GM12878 (cell line): Measurements from ENCODE around the gene CDKN1B. TPM values are rescaled to one million over a fixed set of nuclear protein-coding genes. Genes with fewer than 3 reads are reported as not detected.
A peak's percentile ranks its signal among the peaks of the same experiment; 100 is the strongest.

ENCODE experiments used
- ATAC-seq: fragments of 200-7000 bp; cut with Tn5 transposase; 3 replicates; pipeline ENCODE4 v1.9.1; 2020; ENCODE audit warnings: mild to moderate bottlenecking, moderate library complexity
- BruUV-seq: library from RNA; stranded (reverse); fragments of 400-500 nt; replicated peaks from 2 replicates; lab custom pipeline; 2021; lab: Mats Ljungman, UMichigan
- CTCF ChIA-PET: fragments of 300-600 bp; sonication (Branson Sonifier 250); formaldehyde crosslinking; extraction: SDS; loops from one replicate; lab custom pipeline; 2021; ENCODE audit warnings: inconsistent platforms; lab: Yijun Ruan, JAX
- POLR2A ChIA-PET: fragments of 350-600 bp; formaldehyde crosslinking; extraction: SDS; loops from one replicate; lab custom pipeline; 2021; ENCODE audit warnings: inconsistent platforms; lab: Charles Lee
- RAD21 ChIA-PET: fragments of 300-600 bp; sonication (Branson Sonifier 250); formaldehyde crosslinking; loops from one replicate; lab custom pipeline; 2023; ENCODE audit warnings: antibody characterized with exemption; ENCODE audit not compliant: unreplicated experiment; lab: Charles Lee
- SMC1A ChIA-PET: fragments of 300-600 bp; sonication (Branson Sonifier 250); formaldehyde crosslinking; loops from one replicate; lab custom pipeline; 2023; ENCODE audit not compliant: unreplicated experiment, uncharacterized antibody; lab: Charles Lee
- DNase-seq: peaks from one replicate; pipeline ENCODE4 v3.0.0-alpha.2; 2011; ENCODE audit warnings: low read depth, low spot score
- FAIRE-seq: peaks from 3 replicates; lab custom pipeline; 2011; peaks lifted over from hg19 to GRCh38; lab: Jason Lieb, UNC
- H2AFZ ChIP-seq: 2 replicates; pipeline ENCODE4 v1.6.0; 2011; ENCODE audit warnings: low read depth, low read length, control low read depth; ENCODE audit not compliant: control insufficient read depth
- H3K27ac ChIP-seq: 2 replicates; pipeline ENCODE4 v1.5.1; 2011; ENCODE audit warnings: control low read depth; ENCODE audit not compliant: control insufficient read depth, insufficient read depth
- H3K27me3 ChIP-seq, 2 experiments: replicated peaks in 1 of 2; 2 replicates each; pipeline versions ENCODE4 v1.6.0 to v1.6.1; 2011; ENCODE audit warnings: low read length in 1 of 2; ENCODE audit not compliant: control insufficient read depth in 2 of 2, insufficient read depth in 2 of 2
- H3K36me3 ChIP-seq, 2 experiments: 2 replicates each; pipeline ENCODE4 v1.5.1; 2011; ENCODE audit warnings: low read length in 1 of 2; ENCODE audit not compliant: control insufficient read depth in 2 of 2, insufficient read depth in 2 of 2
- H3K4me1 ChIP-seq: 2 replicates; pipeline ENCODE4 v1.6.1; 2011; ENCODE audit warnings: mild to moderate bottlenecking, low read length, moderate library complexity, mixed read lengths; ENCODE audit not compliant: control insufficient read depth, insufficient read depth
- H3K4me2 ChIP-seq: 2 replicates; pipeline ENCODE4 v1.6.0; 2011; ENCODE audit warnings: control low read depth; ENCODE audit not compliant: control insufficient read depth, insufficient read depth
- H3K4me3 ChIP-seq: fragments of 200-600 bp; sonication (generic); 2 replicates; pipeline ENCODE4 v1.5.1; 2016
- H3K79me2 ChIP-seq: 2 replicates; pipeline ENCODE4 v1.6.0; 2011; ENCODE audit warnings: low read length; ENCODE audit not compliant: control insufficient read depth, insufficient read depth
- H3K9ac ChIP-seq: 2 replicates; pipeline ENCODE4 v1.8.0; 2011; ENCODE audit warnings: low read length, control low read depth, mixed read lengths; ENCODE audit not compliant: control insufficient read depth, insufficient read depth
- H3K9me3 ChIP-seq: replicated peaks from 3 replicates; pipeline ENCODE4 v1.5.1; 2011; ENCODE audit warnings: mild to moderate bottlenecking, low read length; ENCODE audit not compliant: control insufficient read depth, insufficient read depth
- H4K20me1 ChIP-seq: 2 replicates; pipeline ENCODE4 v1.6.0; 2011; ENCODE audit not compliant: control insufficient read depth, insufficient read depth
- BACH1 ChIP-seq: fragments of 450-650 bp; IDR thresholded peaks from 2 replicates; pipeline ENCODE4 v1.6.1; 2017; ENCODE audit warnings: mild to moderate bottlenecking, borderline replicate concordance
- NFYA ChIP-seq: IDR thresholded peaks from 2 replicates; pipeline ENCODE4 v1.6.1; 2011; ENCODE audit warnings: low read depth, mild to moderate bottlenecking, low read length, improper control_type of control experiment, borderline replicate concordance
- POLR2A ChIP-seq: IDR thresholded peaks from 2 replicates; pipeline ENCODE4 v1.6.1; 2011; ENCODE audit warnings: low read depth, mild to moderate bottlenecking, low read length
- POU2F2 ChIP-seq: IDR thresholded peaks from 3 replicates; pipeline ENCODE4 v1.6.1; 2011; ENCODE audit warnings: low read depth, mild to moderate bottlenecking, low read length, borderline replicate concordance
- SPI1 ChIP-seq: IDR thresholded peaks from 2 replicates; pipeline ENCODE4 v1.6.1; 2011; ENCODE audit warnings: low read depth, mild to moderate bottlenecking, low read length, moderate library complexity, borderline replicate concordance; ENCODE audit not compliant: insufficient read depth
- WRNIP1 ChIP-seq: IDR thresholded peaks from 2 replicates; pipeline ENCODE4 v1.6.1; 2011; ENCODE audit warnings: low read depth, low read length, improper control_type of control experiment, borderline replicate concordance
- YY1 ChIP-seq: IDR thresholded peaks from 2 replicates; pipeline ENCODE4 v1.6.1; 2011; ENCODE audit warnings: low read depth, mild to moderate bottlenecking, low read length
- ZBED1 ChIP-seq: IDR thresholded peaks from 2 replicates; pipeline ENCODE4 v1.6.1; 2016; ENCODE audit warnings: borderline replicate concordance
- whole genome bisulfite sequencing: methylation state at CpG from one replicate; pipeline ENCODE4 v1.1.6; 2016; ENCODE audit warnings: low lambda C conversion rate; ENCODE audit not compliant: insufficient replicate concordance, insufficient coverage; ENCODE audit errors: missing lambda C conversion rate; 5-methylcytosine and 5-hydroxymethylcytosine counted together
- in situ Hi-C: fragments of 300-500 bp; cut with MboI; formaldehyde crosslinking; loops from 9 replicates; pipeline ENCODE4 v1.14.3; 2018; ENCODE audit warnings: mixed read lengths
- intact Hi-C: fragments of 100-400 bp; cut with micrococcal nuclease; formaldehyde crosslinking; loops from one replicate; pipeline ENCODE4 v1.14.2; 2022; ENCODE audit not compliant: unreplicated experiment
- polyA plus RNA-seq, 11 experiments: library from polyadenylated mRNA; depleted of rRNA in 4 of 11; unstranded in 6 of 11; stranded (reverse) in 5 of 11; fragments of >200 nt; fragmentation: Nextera tagmentation in 4 of 11; fragmentation: Illumina TruSeq in 1 of 11; extraction: Ambion mirVana in 4 of 11; extraction: Trizol in 1 of 11; gene quantifications; 1 replicate in 1 of 11; 2 replicates in 10 of 11; pipeline versions ENCODE4 v1.2.1 to v1.2.3, GENCODE V29; 2011 to 2016; ENCODE audit warnings: inconsistent platforms in 2 of 11, missing spikeins in 2 of 11, low read depth in 1 of 11
- total RNA-seq, 4 experiments: library from RNA; depleted of rRNA in 3 of 4; stranded (reverse); fragments of >200 nt in 3 of 4; fragmentation: Illumina TruSeq in 1 of 4; extraction: Trizol in 1 of 4; gene quantifications; 2 replicates each; pipeline versions ENCODE4 v1.2.1 to v1.2.3, GENCODE V29; 2013 to 2021

CDKN1B gene
- total and polyA plus RNA-seq, 10 of the 15 experiments (the other 5 are each of a cell fraction or from before 2014, with no cell fraction given), result 4.2 to 39.1 (median 23.1) TPM

GRCh38 chr12:12718853-12719252 lies 1.7 kb downstream of the CDKN1B start:
- H3K9me3 ChIP-seq, result no peaks in the 10 kb centered on the region
- 1% methylated on average over 14 of the region's 14 CpGs for WGBS
- no peaks in the 10 kb centered on the region for H3K27me3 ChIP-seq

More at GRCh38 chr12:12718853-12719252, 1.7 kb downstream of the CDKN1B start:
- Histone ChIP-seq H4K20me1 (no peaks in the 10 kb centered on the region), H3K9ac (peak overlapping the region; percentile 97), H2AFZ (no peak overlapping the region), H3K36me3 (peaks cover 0 to 6% of the 10 kb centered on the region in 2 experiments; a peak in 1 of 4 replicates), H3K4me2 (peak overlapping the region; percentile 95), H3K27ac (peak overlapping the region; percentile 97), H3K4me1 (peaks cover 14% of the 10 kb centered on the region), H3K79me2 (peaks cover 88% of the 10 kb centered on the region)
- ATAC-seq (no peak), FAIRE-seq (no peak)
- ChIA-PET SMC1A (interaction anchor here (0.8 to 2.5 kb wide), 11 partner anchors 8 to 342 kb away, joined by 3 to 26 read pairs (median 4); no protein-coding TSS in a partner anchor), RAD21 (interaction anchor here (0.7 to 2.8 kb wide), 11 partner anchors 8 to 361 kb away, joined by 3 to 22 read pairs (median 4); no protein-coding TSS in a partner anchor)
- 0 out of 2 replicates have a peak, but pooled peaks have one; percentile 13 for TF ChIP-seq ZBED1
- TF ChIP-seq BACH1, result no peak
- 0 out of 3 replicates have a peak, but pooled peaks have one; percentile 19 for TF ChIP-seq POU2F2
- 0 out of 2 replicates have a peak, but pooled peaks have one; percentile 20 for TF ChIP-seq YY1
- TF ChIP-seq SPI1, result no peak
- no peak for TF ChIP-seq NFYA
- TF ChIP-seq WRNIP1, result 0 out of 2 replicates have a peak, but pooled peaks have one; percentile 78
- TF ChIP-seq POLR2A, result peak; percentile 49; the same call in 1 of the 2 replicates
- TF ChIP-seq, all 136 proteins: peak for 5
- BruUV-seq, result no TSS peak
- in situ Hi-C loops, result loop anchor here (5.0 kb wide), 1 partner anchor 162 kb away; no protein-coding TSS in a partner anchor
- CTCF ChIA-PET, result interaction anchor here (1.0 to 2.0 kb wide), 4 partner anchors 8 to 18 kb away, joined by 3 to 27 read pairs (median 5); no protein-coding TSS in a partner anchor
- DNase-seq, result no peak
- intact Hi-C loops, result loop anchor here (5.0 kb wide), 4 partner anchors 107 to 362 kb away; partner anchors contain the start of genes BORCS5, CREBL2 and DUSP16
- POLR2A ChIA-PET, result interaction anchor here (1.1 to 3.1 kb wide), 7 partner anchors 8 to 362 kb away, joined by 3 to 21 read pairs (median 9); partner anchors contain the start of gene BORCS5
- peak overlapping the region; percentile 97 for H3K4me3 ChIP-seq
